ENCODE data around the gene SLC8A3. TPM values are rescaled to one million over a fixed set of nuclear protein-coding genes. Genes with fewer than 3 reads are reported as not detected.

The SLC8A3 gene
- total RNA-seq, 1 donor from 2014 or later = 0.49 TPM

DNA sequence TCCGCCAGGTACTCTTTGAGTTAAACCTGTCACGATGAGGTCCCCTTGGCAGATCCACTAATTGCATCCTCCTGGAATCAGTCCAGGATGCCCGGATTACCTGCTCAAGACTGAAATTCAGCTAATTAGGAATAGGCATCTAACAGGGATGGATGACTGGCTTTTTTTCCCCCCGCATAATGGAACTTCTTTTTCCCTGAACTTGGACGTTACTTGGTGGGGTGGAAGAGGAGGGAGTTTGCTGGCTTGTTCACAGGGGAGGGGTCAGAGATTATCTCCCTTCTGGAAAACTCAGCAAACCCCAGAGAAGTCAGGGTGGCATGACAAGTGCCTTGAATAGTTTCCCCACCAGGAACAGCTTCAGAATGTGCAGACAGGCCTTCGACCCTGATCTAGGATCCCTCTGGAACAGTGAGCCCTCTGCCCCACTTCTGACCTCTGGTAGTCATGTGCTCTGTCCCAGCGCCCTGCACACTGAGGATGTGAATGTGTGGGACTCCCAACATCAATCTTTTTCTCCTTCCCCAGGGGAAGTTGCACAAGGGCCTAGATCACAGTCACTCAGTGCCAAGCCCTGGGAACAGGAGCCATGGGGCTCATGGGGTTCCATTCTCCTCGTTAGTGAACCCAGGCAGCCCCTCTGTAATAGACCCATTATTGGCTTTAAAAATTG lies 167.1 kb downstream of the SLC8A3 start:
- no peak for TF ChIP-seq POLR2A (IDR thresholded peaks at IDR 0.05)
- TF ChIP-seq POLR2AphosphoS5 (IDR thresholded peaks at IDR 0.05; ENCODE audit: insufficient read depth in 1 of 2, low read depth in 1 of 2) = no peak
- no peak for TF ChIP-seq CTCF (IDR thresholded peaks at IDR 0.05)
- peaks cover 16% of the 10 kb centered on the region for H3K4me1 ChIP-seq
- H3K4me3 ChIP-seq = no peak overlapping the region
- no peak overlapping the region for H3K27ac ChIP-seq
- no peaks in the 10 kb centered on the region for H3K9me3 ChIP-seq
- H3K36me3 ChIP-seq = no peaks in the 10 kb centered on the region
- no peak for DNase-seq (ENCODE audit: extremely low spot score in 2 of 2)
- intact Hi-C loops (cut with DNase I) = no loop called here
- no peaks in the 10 kb centered on the region for H3K27me3 ChIP-seq

DNA sequence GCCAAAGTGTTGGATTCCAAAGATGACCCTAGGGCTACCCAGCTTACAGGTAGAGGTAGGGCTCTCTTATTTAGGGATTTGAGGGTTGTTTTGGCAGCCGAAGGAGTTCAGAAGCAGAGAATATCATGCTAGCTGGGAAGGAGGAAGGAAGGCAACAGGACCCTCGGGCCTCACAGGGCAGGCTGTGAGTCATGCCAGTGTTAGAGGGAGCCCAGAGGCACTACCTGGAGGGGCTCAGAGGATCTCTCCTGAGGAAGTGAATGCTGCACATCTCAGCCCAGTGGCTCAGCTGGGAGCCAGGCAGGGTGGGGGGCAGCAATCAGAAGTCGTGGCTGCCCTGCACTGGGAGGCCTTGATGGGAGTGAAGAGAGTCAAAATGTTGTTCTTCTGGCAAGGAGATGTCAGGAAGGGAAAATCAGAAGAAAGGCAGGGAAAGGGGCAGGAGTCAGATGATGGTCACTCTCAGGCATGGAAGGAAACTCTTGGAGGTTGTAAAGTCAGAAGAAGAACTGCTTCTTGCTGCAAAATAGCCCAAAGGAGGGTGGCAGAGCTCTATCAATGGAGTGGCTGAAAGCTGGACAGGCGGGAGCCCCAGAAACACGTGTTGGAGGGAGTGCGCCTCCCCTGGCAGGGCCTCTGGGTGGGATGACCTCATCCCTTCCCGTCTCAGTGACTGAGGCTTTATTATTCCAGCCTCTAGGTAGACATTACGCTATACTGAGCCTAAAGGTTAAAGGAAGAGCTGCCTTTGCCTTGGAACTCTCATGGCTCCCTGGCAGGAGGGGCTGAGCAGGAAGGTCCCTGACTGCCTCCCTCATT lies 168.2 kb downstream of the SLC8A3 start:
- TF ChIP-seq POLR2A (IDR thresholded peaks at IDR 0.05) (no peak), POLR2AphosphoS5 (IDR thresholded peaks at IDR 0.05; ENCODE audit: insufficient read depth in 1 of 2, low read depth in 1 of 2) (no peak), CTCF (IDR thresholded peaks at IDR 0.05) (no peak)
- intact Hi-C loops (cut with DNase I) = no loop called here
- Histone ChIP-seq H3K4me1 (peaks cover 16% of the 10 kb centered on the region), H3K36me3 (no peaks in the 10 kb centered on the region), H3K27me3 (no peaks in the 10 kb centered on the region), H3K27ac (no peak overlapping the region), H3K4me3 (no peak overlapping the region), H3K9me3 (no peaks in the 10 kb centered on the region)
- DNase-seq (ENCODE audit: extremely low spot score in 2 of 2) = no peak

DNA sequence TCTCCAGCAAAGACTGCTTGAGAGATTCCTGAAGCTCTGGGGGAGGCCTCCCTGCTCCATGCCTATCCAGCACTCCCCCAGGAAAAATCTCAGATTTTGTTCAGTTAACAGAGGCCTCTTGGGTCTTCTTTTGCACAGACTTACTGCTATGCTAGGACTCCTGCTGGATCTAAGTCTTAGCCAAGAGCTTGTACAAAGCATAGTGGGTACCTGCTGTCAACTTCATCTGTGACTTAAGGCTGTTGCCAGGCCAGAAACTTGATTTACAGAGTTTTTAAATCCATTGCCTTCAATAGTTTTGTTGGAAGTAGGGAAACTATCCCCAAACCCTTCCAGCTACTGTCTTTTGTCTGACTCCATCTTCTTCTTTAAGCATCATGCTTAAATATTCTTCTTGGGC lies 169.1 kb downstream of the SLC8A3 start:
- no peaks in the 10 kb centered on the region for H3K27me3 ChIP-seq
- no peaks in the 10 kb centered on the region for H3K36me3 ChIP-seq
- intact Hi-C loops (cut with DNase I) = no loop called here
- H3K27ac ChIP-seq = no peak overlapping the region
- no peak for DNase-seq (ENCODE audit: extremely low spot score in 2 of 2)
- no peak for TF ChIP-seq POLR2AphosphoS5 (IDR thresholded peaks at IDR 0.05; ENCODE audit: insufficient read depth in 1 of 2, low read depth in 1 of 2)
- no peak for TF ChIP-seq CTCF (IDR thresholded peaks at IDR 0.05)
- no peak for TF ChIP-seq POLR2A (IDR thresholded peaks at IDR 0.05)
- H3K4me1 ChIP-seq = peaks cover 16% of the 10 kb centered on the region
- no peak overlapping the region for H3K4me3 ChIP-seq
- H3K9me3 ChIP-seq = no peaks in the 10 kb centered on the region

DNA sequence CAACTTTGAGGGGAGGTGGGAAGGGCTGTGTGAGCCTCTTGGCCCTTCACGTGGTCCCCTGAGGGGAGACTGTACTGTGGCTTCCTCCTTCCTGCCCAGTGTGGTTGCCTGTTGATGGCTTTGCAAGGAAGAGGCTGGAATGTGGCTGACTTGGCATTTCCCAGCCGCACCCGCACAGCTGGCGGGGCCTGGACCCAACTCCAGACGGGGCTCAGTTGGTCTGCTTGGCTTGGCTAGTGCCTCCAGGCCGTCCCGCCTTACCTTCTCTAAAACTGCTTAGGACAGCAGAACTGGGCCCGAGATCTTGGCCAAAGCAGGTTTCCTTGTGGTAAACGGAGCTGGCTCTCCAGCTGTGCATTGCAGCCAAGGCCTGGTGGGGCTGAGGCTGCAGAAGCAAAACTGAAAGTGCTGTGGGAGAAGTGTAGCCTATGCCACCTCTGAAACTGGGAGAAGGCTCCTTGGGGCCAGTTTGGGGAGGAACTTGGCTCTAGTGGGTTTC lies 170.0 kb downstream of the SLC8A3 start:
- Histone ChIP-seq H3K9me3 (no peaks in the 10 kb centered on the region), H3K4me3 (peak overlapping the region in 1 of 2 donors; percentile 29), H3K27me3 (no peaks in the 10 kb centered on the region), H3K27ac (no peak overlapping the region), H3K4me1 (peaks cover 16% of the 10 kb centered on the region), H3K36me3 (no peaks in the 10 kb centered on the region)
- intact Hi-C loops (cut with DNase I) = no loop called here
- no peak for TF ChIP-seq POLR2A (IDR thresholded peaks at IDR 0.05)
- no peak for TF ChIP-seq POLR2AphosphoS5 (IDR thresholded peaks at IDR 0.05; ENCODE audit: insufficient read depth in 1 of 2, low read depth in 1 of 2)
- TF ChIP-seq CTCF (IDR thresholded peaks at IDR 0.05) = no peak
- DNase-seq (ENCODE audit: extremely low spot score in 2 of 2) = no peak
